Measurements from ENCODE around the gene CNTN1.

GRCh38 chr12:41011939-41012338, 319.7 kb downstream of the CNTN1 start:
- TF ChIP-seq CTCF (IDR thresholded peaks at IDR 0.05 in 4 of 5, conservative IDR thresholded peaks at IDR 0.05 in 1 of 5) (no peak), POLR2A (IDR thresholded peaks at IDR 0.05) (no peak)

All from gastrocnemius medialis (tissue), 4 donors.